WTC11 (cell line): Measurements from ENCODE around the gene CACNA2D3. TPM values are rescaled to one million over a fixed set of nuclear protein-coding genes. Genes with fewer than 3 reads are reported as not detected.

Experiments used
- ATAC-seq: fragments of 200-7000 bp; cut with Tn5 transposase; 2 replicates; pipeline ENCODE4 v1.10.0; 2021; ENCODE audit warnings: mild to moderate bottlenecking, moderate library complexity
- CTCF ChIA-PET: fragments of 300-600 bp; sonication (Branson Sonifier 250); formaldehyde crosslinking; loops from one replicate; lab custom pipeline; 2021; ENCODE audit warnings: antibody characterized with exemption; lab: Charles Lee
- POLR2A ChIA-PET: fragments of 350-600 bp; sonication (Branson Sonifier 250); formaldehyde crosslinking; loops from one replicate; lab custom pipeline; 2021; ENCODE audit warnings: antibody characterized with exemption; lab: Charles Lee
- DNase-seq: peaks from one replicate; pipeline ENCODE4 v3.0.0; 2021; ENCODE audit warnings: low spot score
- H3K27ac Mint-ChIP-seq: 2 replicates; pipeline ENCODE4 v1.8.0; 2021; ENCODE audit warnings: mixed read lengths
- H3K27me3 Mint-ChIP-seq: 2 replicates; pipeline ENCODE4 v1.8.0; 2021; ENCODE audit warnings: low read depth, mild to moderate bottlenecking, moderate library complexity, mixed read lengths
- H3K36me3 Mint-ChIP-seq: 2 replicates; pipeline ENCODE4 v1.8.0; 2021; ENCODE audit warnings: mixed read lengths
- H3K4me1 Mint-ChIP-seq: 2 replicates; pipeline ENCODE4 v1.8.0; 2022; ENCODE audit warnings: mixed read lengths
- H3K4me3 Mint-ChIP-seq: 2 replicates; pipeline ENCODE4 v1.8.0; 2021; ENCODE audit warnings: mild to moderate bottlenecking, moderate library complexity, mixed read lengths
- H3K9me3 Mint-ChIP-seq: 2 replicates; pipeline ENCODE4 v1.8.0; 2021; ENCODE audit warnings: mixed read lengths
- CDX4 ChIP-seq: fragments of 250-450 bp; sonication (Bioruptor Pico); IDR thresholded peaks from 2 replicates; pipeline ENCODE4 v1.9.0; 2021; ENCODE audit warnings: moderate library complexity, mild to moderate bottlenecking, inconsistent platforms, borderline replicate concordance
- ELF4 ChIP-seq: sonication (generic); formaldehyde crosslinking; IDR thresholded peaks from 2 replicates; pipeline ENCODE4 v1.8.1; 2022; ENCODE audit warnings: low read depth, mild to moderate bottlenecking, moderate library complexity, missing genetic modification reagents
- EMX1 ChIP-seq: fragments of 250-450 bp; sonication (Bioruptor Pico); IDR thresholded peaks from 2 replicates; pipeline ENCODE4 v1.8.0; 2021; ENCODE audit warnings: mild to moderate bottlenecking
- FOXP4 ChIP-seq: sonication (generic); formaldehyde crosslinking; IDR thresholded peaks from 2 replicates; pipeline ENCODE4 v1.8.0; 2022; ENCODE audit warnings: mild to moderate bottlenecking, missing genetic modification reagents
- IRF2 ChIP-seq: sonication (generic); formaldehyde crosslinking; IDR thresholded peaks from 2 replicates; pipeline ENCODE4 v1.8.0; 2022; ENCODE audit warnings: low read depth, missing genetic modification reagents, borderline replicate concordance
- JAZF1 ChIP-seq: fragments of 250-450 bp; sonication (Bioruptor Pico); IDR thresholded peaks from 2 replicates; pipeline ENCODE4 v1.9.0; 2021; ENCODE audit warnings: moderate library complexity, mild to moderate bottlenecking, inconsistent platforms
- MYBL2 ChIP-seq: sonication (generic); formaldehyde crosslinking; IDR thresholded peaks from 2 replicates; pipeline ENCODE4 v1.8.1; 2023; ENCODE audit warnings: mild to moderate bottlenecking, moderate library complexity, missing genetic modification reagents
- NFE2L1 ChIP-seq: sonication (generic); formaldehyde crosslinking; IDR thresholded peaks from 2 replicates; pipeline ENCODE4 v1.8.1; 2023; ENCODE audit warnings: missing genetic modification reagents
- NR1H2 ChIP-seq: sonication (generic); formaldehyde crosslinking; IDR thresholded peaks from 2 replicates; pipeline ENCODE4 v1.9.0; 2021; ENCODE audit warnings: mild to moderate bottlenecking, moderate library complexity, missing genetic modification reagents
- OVOL2 ChIP-seq: fragments of 250-450 bp; sonication (Bioruptor Pico); IDR thresholded peaks from 2 replicates; pipeline ENCODE4 v1.9.0; 2021; ENCODE audit warnings: mild to moderate bottlenecking, borderline replicate concordance
- PRRX2 ChIP-seq: fragments of 250-450 bp; sonication (Bioruptor Pico); IDR thresholded peaks from 2 replicates; pipeline ENCODE4 v1.8.0; 2021; ENCODE audit warnings: mild to moderate bottlenecking
- RORB ChIP-seq: fragments of 250-450 bp; sonication (Bioruptor Pico); IDR thresholded peaks from 2 replicates; pipeline ENCODE4 v1.9.0; 2021; ENCODE audit warnings: mild to moderate bottlenecking
- SP1 ChIP-seq: sonication (generic); formaldehyde crosslinking; conservative IDR thresholded peaks from 2 replicates; pipeline ENCODE4 v1.8.1; 2022; ENCODE audit warnings: missing genetic modification reagents
- TEAD4 ChIP-seq: sonication (generic); formaldehyde crosslinking; IDR thresholded peaks from 2 replicates; pipeline ENCODE4 v1.8.0; 2022; ENCODE audit warnings: mild to moderate bottlenecking, missing genetic modification reagents
- USF1 ChIP-seq: sonication (generic); formaldehyde crosslinking; IDR thresholded peaks from 2 replicates; pipeline ENCODE4 v1.8.0; 2022; ENCODE audit warnings: mild to moderate bottlenecking, missing genetic modification reagents
- ZNF121 ChIP-seq: sonication (generic); formaldehyde crosslinking; IDR thresholded peaks from 2 replicates; pipeline ENCODE4 v1.8.0; 2023; ENCODE audit warnings: missing genetic modification reagents
- ZNF138 ChIP-seq: sonication (generic); formaldehyde crosslinking; conservative IDR thresholded peaks from 2 replicates; pipeline ENCODE4 v1.8.1; 2022; ENCODE audit warnings: mild to moderate bottlenecking, moderate library complexity, missing genetic modification reagents
- ZNF416 ChIP-seq: fragments of 250-450 bp; sonication (Bioruptor Pico); IDR thresholded peaks from 2 replicates; pipeline ENCODE4 v1.9.0; 2021; ENCODE audit warnings: mild to moderate bottlenecking, inconsistent platforms
- total RNA-seq: library from RNA; stranded (reverse); gene quantifications from 3 replicates; pipeline ENCODE4 v1.2.3, GENCODE V29; 2021
- TF ChIP-seq, protein P1 (sequence below): fragments of 250-450 bp; sonication (Bioruptor Pico); IDR thresholded peaks from 2 replicates; pipeline ENCODE4 v1.9.0; 2021; ENCODE audit warnings: mild to moderate bottlenecking
- TF ChIP-seq, protein P2 (sequence below): fragments of 250-450 bp; sonication (Bioruptor Pico); IDR thresholded peaks from 2 replicates; pipeline ENCODE4 v1.9.0; 2021; ENCODE audit warnings: mild to moderate bottlenecking, borderline replicate concordance
- TF ChIP-seq, protein P3 (sequence below): sonication (generic); formaldehyde crosslinking; IDR thresholded peaks from 2 replicates; pipeline ENCODE4 v1.8.1; 2023; ENCODE audit warnings: mild to moderate bottlenecking, missing genetic modification reagents

CACNA2D3 gene
- total RNA-seq, 1 experiment from 2014 or later = 5.0 TPM

DNA sequence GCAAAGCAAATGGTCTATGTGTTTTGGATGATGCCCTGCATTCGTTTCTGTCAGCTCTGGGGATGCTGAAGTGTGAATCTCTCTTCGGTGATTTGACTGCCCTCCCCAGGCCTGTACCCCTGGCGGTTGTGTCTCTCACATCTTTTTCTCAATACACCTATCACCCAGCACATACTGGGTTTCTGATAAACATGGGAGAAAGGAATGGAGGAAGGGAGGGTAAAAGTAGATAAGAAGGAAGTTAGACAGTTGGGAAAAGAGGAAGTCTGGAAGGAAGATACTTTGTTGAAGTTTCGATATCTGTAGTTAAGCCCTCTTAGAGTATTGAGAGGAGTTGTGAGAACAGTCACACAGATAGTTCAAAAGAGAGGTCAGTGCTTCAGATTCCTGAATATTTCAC lies 841.3 kb downstream of the CACNA2D3 start:
- H3K4me1 Mint-ChIP-seq = peaks cover 28% of the 10 kb centered on the region
- ATAC-seq = no peak
- DNase-seq = no peak

DNA sequence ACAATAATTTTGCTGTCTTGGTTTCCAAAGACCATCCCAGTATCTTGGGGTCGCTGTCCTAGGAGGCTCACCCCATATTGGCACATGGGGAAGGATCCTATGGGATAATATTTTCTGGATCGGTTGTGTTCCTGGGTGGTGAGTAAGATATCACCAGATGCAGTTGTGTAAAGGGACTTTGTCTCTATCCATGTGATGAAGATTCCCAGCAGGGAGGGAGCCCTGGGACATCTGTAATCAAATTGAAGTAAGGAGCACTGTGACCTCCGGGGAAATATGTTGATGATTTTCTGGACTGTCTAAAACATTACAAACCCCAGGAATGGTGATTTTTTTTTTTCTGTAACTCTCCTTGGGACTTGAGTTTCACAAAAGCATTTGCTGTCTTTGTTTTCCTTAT lies 841.7 kb downstream of the CACNA2D3 start:
- Mint-ChIP-seq H3K4me3 (no peak overlapping the region), H3K27ac (no peak overlapping the region), H3K36me3 (no peaks in the 10 kb centered on the region), H3K9me3 (no peaks in the 10 kb centered on the region), H3K4me1 (peaks cover 31% of the 10 kb centered on the region), H3K27me3 (no peaks in the 10 kb centered on the region)
- DNase-seq (no peak), ATAC-seq (no peak)
- CTCF ChIA-PET = interaction anchor here (0.9 kb wide), 1 partner anchor 133 kb away, joined by 3 read pairs; no protein-coding TSS in a partner anchor
- POLR2A ChIA-PET = no interaction called here
- no peak for TF ChIP-seq NR1H2 (CRISPR knock-in tag)
- TF ChIP-seq CDX4 (CRISPR knock-in tag) = no peak
- no peak for TF ChIP-seq SP1 (CRISPR knock-in tag)
- no peak for TF ChIP-seq RORB (CRISPR knock-in tag)
- no peak for TF ChIP-seq FOXP4
- TF ChIP-seq JAZF1 (CRISPR knock-in tag) = no peak
- no peak for TF ChIP-seq MYBL2 (CRISPR knock-in tag)

More for the DNA sequence above, 841.3 kb downstream of the CACNA2D3 start:
- no peak overlapping the region for H3K27ac Mint-ChIP-seq
- CTCF ChIA-PET = no interaction called here
- no peak overlapping the region for H3K4me3 Mint-ChIP-seq
- POLR2A ChIA-PET = no interaction called here
- no peaks in the 10 kb centered on the region for H3K36me3 Mint-ChIP-seq
- no peaks in the 10 kb centered on the region for H3K27me3 Mint-ChIP-seq
- no peaks in the 10 kb centered on the region for H3K9me3 Mint-ChIP-seq
- TF ChIP-seq CDX4 (CRISPR knock-in tag) (no peak), OVOL2 (CRISPR knock-in tag) (no peak), ZNF121 (no peak), NFE2L1 (no peak), RORB (CRISPR knock-in tag) (no peak), ZNF416 (CRISPR knock-in tag) (no peak), ZNF138 (no peak), PRRX2 (CRISPR knock-in tag) (no peak), IRF2 (CRISPR knock-in tag) (no peak), EMX1 (CRISPR knock-in tag) (no peak), USF1 (no peak), ELF4 (CRISPR knock-in tag) (no peak), TEAD4 (CRISPR knock-in tag) (no peak)
- TF ChIP-seq, protein P1, sequence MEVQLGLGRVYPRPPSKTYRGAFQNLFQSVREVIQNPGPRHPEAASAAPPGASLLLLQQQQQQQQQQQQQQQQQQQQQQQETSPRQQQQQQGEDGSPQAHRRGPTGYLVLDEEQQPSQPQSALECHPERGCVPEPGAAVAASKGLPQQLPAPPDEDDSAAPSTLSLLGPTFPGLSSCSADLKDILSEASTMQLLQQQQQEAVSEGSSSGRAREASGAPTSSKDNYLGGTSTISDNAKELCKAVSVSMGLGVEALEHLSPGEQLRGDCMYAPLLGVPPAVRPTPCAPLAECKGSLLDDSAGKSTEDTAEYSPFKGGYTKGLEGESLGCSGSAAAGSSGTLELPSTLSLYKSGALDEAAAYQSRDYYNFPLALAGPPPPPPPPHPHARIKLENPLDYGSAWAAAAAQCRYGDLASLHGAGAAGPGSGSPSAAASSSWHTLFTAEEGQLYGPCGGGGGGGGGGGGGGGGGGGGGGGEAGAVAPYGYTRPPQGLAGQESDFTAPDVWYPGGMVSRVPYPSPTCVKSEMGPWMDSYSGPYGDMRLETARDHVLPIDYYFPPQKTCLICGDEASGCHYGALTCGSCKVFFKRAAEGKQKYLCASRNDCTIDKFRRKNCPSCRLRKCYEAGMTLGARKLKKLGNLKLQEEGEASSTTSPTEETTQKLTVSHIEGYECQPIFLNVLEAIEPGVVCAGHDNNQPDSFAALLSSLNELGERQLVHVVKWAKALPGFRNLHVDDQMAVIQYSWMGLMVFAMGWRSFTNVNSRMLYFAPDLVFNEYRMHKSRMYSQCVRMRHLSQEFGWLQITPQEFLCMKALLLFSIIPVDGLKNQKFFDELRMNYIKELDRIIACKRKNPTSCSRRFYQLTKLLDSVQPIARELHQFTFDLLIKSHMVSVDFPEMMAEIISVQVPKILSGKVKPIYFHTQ (CRISPR knock-in tag) = no peak
- TF ChIP-seq, protein P2, sequence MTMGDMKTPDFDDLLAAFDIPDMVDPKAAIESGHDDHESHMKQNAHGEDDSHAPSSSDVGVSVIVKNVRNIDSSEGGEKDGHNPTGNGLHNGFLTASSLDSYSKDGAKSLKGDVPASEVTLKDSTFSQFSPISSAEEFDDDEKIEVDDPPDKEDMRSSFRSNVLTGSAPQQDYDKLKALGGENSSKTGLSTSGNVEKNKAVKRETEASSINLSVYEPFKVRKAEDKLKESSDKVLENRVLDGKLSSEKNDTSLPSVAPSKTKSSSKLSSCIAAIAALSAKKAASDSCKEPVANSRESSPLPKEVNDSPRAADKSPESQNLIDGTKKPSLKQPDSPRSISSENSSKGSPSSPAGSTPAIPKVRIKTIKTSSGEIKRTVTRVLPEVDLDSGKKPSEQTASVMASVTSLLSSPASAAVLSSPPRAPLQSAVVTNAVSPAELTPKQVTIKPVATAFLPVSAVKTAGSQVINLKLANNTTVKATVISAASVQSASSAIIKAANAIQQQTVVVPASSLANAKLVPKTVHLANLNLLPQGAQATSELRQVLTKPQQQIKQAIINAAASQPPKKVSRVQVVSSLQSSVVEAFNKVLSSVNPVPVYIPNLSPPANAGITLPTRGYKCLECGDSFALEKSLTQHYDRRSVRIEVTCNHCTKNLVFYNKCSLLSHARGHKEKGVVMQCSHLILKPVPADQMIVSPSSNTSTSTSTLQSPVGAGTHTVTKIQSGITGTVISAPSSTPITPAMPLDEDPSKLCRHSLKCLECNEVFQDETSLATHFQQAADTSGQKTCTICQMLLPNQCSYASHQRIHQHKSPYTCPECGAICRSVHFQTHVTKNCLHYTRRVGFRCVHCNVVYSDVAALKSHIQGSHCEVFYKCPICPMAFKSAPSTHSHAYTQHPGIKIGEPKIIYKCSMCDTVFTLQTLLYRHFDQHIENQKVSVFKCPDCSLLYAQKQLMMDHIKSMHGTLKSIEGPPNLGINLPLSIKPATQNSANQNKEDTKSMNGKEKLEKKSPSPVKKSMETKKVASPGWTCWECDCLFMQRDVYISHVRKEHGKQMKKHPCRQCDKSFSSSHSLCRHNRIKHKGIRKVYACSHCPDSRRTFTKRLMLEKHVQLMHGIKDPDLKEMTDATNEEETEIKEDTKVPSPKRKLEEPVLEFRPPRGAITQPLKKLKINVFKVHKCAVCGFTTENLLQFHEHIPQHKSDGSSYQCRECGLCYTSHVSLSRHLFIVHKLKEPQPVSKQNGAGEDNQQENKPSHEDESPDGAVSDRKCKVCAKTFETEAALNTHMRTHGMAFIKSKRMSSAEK (CRISPR knock-in tag) = no peak
- TF ChIP-seq, protein P3, sequence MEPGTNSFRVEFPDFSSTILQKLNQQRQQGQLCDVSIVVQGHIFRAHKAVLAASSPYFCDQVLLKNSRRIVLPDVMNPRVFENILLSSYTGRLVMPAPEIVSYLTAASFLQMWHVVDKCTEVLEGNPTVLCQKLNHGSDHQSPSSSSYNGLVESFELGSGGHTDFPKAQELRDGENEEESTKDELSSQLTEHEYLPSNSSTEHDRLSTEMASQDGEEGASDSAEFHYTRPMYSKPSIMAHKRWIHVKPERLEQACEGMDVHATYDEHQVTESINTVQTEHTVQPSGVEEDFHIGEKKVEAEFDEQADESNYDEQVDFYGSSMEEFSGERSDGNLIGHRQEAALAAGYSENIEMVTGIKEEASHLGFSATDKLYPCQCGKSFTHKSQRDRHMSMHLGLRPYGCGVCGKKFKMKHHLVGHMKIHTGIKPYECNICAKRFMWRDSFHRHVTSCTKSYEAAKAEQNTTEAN (CRISPR knock-in tag) = no peak
